SH-SY5Y (cell line): ENCODE data around the gene C6orf163.

Experiments used
- GATA2 ChIP-seq: IDR thresholded peaks from 2 replicates; pipeline ENCODE4 v1.6.1; 2011; ENCODE audit warnings: mild to moderate bottlenecking, low read depth, low read length
- GATA3 ChIP-seq: IDR thresholded peaks from 2 replicates; pipeline ENCODE4 v1.6.1; 2011; ENCODE audit warnings: low read depth, mild to moderate bottlenecking, low read length, moderate library complexity

The C6orf163 gene

GRCh38 chr6:87349896-87350295 lies 5.3 kb downstream of the C6orf163 start:
- TF ChIP-seq GATA3 (no peak), GATA2 (no peak)

GRCh38 chr6:87350516-87350915 lies 5.9 kb downstream of the C6orf163 start:
- TF ChIP-seq GATA2, result no peak
- TF ChIP-seq GATA3, result no peak

GRCh38 chr6:87351583-87351982 lies 7.0 kb downstream of the C6orf163 start:
- TF ChIP-seq GATA2, result no peak

- TF ChIP-seq GATA2 (no peak), GATA3 (no peak)
Measured at GRCh38 chr6:87356181-87356580, 11.6 kb downstream of the C6orf163 start.

GRCh38 chr6:87357479-87358196 lies 13.0 kb downstream of the C6orf163 start:
- no peak for TF ChIP-seq GATA3
- TF ChIP-seq GATA2, result no peak

- no peak for TF ChIP-seq GATA2
- no peak for TF ChIP-seq GATA3
Measured at GRCh38 chr6:87364602-87365252, 20.1 kb downstream of the C6orf163 start.

GRCh38 chr6:87366072-87366827 lies 21.6 kb downstream of the C6orf163 start:
- TF ChIP-seq GATA3 (no peak), GATA2 (no peak)

- TF ChIP-seq GATA3 (no peak), GATA2 (no peak)
Measured at GRCh38 chr6:87366899-87367298, 22.3 kb downstream of the C6orf163 start.

- TF ChIP-seq GATA2 (no peak), GATA3 (no peak)
Measured at GRCh38 chr6:87373377-87373776, 28.8 kb downstream of the C6orf163 start.

GRCh38 chr6:87375315-87375714 lies 30.7 kb downstream of the C6orf163 start:
- TF ChIP-seq GATA2 (no peak), GATA3 (no peak)

- TF ChIP-seq GATA3, result no peak
- no peak for TF ChIP-seq GATA2
Measured at GRCh38 chr6:87376643-87377042, 32.0 kb downstream of the C6orf163 start.

GRCh38 chr6:87378947-87379346 lies 34.3 kb downstream of the C6orf163 start:
- TF ChIP-seq GATA3 (no peak), GATA2 (no peak)

GRCh38 chr6:87382861-87383260 lies 38.2 kb downstream of the C6orf163 start:
- TF ChIP-seq GATA2 (no peak), GATA3 (no peak)

- no peak for TF ChIP-seq GATA2
- no peak for TF ChIP-seq GATA3
Measured at GRCh38 chr6:87384038-87384437, 39.4 kb downstream of the C6orf163 start.

GRCh38 chr6:87384449-87384848 lies 39.8 kb downstream of the C6orf163 start:
- no peak for TF ChIP-seq GATA2
- TF ChIP-seq GATA3, result no peak
